ENCODE data around the gene ROBO3.

ROBO3 gene

DNA sequence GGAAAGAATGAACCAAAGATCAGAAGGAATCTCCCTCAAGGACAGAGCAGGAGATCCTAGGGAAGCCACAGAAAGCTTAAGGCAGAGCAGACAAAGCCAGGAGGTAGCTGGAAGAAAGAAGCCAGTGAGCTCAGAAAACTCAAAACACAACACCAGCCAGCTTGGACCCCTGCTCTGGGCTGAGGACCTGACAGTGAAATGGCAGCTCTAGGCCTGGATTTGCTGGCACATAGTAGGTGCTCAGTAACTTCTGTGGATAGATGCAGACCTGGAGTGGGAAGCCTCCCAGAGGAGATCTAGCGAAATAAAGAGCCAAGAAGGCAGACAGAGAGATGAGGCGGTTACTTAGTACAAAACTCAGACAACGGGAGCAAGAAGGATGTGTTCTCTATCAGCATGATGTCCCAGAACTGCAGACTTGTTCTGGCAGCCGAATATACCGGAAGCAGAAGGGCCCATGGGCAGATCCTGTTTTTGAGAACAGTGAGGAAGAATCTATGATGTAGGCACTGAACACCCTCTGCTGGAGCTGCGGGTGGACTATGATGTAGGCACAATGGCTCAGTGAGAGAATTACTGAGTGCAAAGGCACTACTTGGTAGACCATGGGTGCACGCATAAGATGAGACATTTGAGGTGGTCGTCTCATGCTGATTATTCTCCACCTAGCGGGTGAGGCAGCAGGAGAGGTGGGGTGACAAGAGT, 27.7 kb downstream of the ROBO3 start:
- no peak for DNase-seq (ENCODE audit: low read depth)

DNA sequence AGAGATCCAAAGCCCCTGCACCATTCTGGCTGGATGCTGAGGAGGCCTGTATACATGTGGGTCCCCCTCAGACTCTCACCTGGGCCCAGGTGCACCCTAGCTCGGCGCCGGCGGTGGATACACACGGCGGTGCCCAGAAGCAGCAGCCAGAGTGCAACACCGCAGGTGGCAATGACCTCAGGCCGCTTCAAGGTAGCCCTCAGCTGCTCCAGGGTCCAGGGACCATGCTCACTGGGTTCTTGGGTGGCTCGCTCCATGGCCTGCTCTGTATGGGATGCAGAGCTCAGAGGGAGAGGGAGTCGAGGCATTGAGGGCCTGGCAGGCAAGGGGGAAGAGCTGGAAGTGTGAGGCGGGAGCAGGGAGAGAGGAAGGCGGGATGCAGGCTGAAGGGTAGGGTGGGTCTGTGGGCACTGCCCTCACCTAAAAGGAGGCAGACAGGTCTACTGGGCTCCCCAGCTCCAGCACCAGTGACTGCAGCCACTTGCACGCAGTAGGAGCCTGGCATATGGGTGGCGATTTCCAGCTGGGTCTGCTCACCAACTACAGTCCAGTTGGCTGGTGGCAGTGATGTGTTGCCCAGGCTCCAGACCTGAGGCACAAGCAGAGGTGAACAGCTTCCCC, 28.7 kb downstream of the ROBO3 start:
- no peak for DNase-seq (ENCODE audit: low read depth)

DNA sequence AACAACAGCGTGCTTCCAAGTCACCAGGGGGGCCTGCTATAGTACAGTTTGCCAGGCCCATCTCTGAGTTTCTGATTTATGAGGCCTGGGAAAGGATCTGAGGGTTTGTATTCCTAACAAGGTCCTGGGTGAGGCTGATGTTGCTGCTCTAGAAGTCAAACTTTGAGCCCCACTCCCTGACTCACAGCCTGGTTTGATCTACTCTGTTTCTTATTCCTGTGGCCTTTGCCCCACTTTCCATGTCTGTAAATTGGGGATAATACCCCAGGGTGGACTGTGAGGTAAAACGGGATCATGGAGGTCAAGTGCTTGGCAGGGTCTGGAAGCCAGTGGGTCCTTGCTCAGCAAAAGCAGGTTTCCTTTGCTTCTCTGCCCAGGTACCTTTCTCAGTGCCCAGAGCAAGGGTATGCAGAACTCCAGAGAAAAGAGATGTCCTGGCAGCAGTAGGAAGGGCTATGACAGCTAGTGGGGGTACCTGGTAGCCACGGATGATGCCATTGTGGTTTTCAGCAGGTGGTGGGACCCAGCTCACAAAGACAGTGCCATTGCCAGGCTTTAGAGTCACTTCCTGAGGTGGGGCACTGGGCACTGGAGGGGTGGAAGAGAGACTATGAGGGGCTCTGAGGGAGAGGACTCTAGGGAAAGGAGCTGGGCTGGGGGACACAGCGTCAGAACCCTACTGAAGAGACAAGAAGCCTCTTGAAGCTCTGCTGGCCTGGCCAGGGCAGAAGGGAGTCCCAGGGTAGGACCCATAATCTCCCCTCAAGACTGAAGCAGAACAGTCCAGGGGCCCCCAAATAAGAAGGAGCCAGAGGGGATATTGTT, 29.6 kb downstream of the ROBO3 start:
- peak; percentile 39 for DNase-seq (ENCODE audit: low read depth)

DNA sequence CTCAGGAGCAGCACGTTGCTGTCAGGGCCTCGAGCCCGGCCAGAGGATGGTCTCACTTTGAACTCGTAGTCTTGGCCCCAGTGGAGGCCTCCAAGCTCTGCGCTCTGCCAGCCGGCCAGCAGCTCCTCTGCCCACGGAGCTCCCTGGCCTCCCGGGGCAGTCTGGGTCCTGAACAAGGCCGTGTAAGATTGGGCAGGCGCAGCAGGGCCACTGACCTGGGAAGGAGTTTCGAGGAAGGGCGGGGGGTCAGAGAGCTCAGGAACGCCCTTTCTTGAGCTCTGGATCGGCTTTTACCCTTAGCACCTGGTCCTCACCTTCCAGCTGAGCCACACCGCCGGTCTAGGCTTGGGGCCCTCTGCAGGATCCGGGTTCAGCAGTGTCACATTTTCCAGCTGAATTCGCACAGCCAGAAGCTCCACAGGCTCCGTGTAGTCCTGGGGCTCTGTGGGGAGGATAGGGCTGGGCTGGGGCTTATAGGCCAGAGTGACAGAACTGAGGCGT, 30.3 kb downstream of the ROBO3 start:
- DNase-seq (ENCODE audit: low read depth) = no peak

DNA sequence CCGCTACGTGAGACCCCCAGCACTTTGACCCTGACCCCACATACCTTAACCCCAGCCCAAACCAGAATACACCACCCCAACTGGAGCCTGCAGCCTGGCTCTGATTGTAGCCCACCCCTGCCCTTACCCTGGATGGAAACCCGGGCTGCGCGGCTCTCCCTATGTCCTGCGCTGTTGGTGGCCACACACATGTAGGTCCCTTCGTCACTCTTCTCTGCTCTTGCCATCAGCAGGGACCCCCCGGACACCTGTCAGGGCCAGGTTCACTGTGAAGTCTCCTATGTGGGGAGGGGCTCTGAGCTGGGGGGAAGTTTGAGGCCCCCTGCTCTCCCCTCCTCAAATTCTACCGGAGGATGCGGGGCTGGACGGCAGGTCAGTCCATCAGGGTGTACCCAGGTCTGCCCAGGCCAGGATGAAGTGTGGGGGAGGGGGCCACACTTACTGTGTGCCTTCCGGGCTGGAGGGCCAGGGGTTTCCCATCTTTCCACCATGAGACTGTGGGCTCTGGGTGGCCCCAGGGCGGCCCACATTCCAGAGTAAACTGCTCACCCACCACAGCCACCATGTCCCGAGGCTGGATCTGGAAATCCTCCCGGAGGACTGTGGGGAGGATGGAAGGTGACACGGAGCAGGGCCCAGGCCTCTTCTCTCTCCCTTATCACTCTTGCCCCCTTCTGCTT, 31.0 kb downstream of the ROBO3 start:
- peak; percentile 73 for DNase-seq (ENCODE audit: low read depth)

DNA sequence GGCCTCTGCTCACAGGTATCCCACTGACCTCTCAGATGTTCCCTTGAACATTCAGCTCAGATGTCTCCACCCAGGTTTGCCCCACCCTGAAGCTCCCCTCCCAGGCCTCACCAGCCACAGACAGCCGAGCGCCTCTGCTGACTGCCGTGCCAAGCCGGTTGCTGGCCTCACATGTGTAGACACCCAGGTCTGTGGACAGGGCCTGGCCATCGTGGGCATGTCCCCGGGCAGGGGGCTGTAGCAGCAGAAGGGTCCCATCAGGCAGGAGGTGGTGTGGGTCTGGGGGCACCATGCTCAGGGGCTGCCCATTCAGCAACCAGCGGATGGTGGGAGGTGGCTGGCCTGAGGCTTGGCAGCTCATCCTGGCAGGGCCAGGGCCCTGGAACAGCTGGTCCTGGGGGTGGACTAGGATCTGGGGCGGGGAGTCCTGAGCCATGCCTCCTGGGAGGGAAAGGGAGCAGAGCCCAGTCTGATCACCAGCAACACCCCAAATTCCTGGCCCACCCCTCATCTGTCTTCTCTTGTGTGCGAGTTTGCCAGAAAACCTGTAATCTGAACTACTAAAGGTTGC, 31.7 kb downstream of the ROBO3 start:
- no peak for DNase-seq (ENCODE audit: low read depth)

DNA sequence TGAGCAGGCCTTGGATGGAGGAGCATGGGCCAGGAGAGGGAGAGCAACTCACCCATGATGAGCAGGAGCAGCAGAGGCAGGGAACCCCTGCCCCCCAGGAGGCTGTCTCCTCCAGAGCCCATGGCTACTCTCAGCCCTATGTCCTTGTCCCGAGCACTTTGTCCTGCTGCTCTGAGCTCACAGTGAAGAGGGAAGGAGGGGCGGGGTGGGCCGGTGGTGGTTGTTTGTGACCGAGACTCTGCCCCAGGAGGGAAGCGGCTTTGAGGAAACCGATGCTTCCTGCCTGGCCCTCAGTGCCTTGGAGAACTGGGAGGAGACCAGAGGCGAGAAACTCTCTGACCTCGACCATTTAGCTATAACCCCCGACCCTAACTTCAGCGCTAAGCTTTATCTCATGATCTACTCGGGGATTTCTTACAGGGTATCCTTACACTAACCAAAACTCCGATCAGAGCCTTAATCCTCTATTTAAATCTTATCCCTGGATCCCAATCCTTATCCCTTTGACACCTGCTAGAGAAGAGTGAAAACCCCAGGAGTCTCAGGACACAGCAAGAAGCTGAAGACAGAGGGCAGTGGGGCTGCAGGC, 32.5 kb downstream of the ROBO3 start, which contains the start of gene ROBO4:
Gene ROBO4, minus strand, starts transcription at position 192 of the 589 bp plus-strand sequence. Its CDS starts 70 bp downstream, at position 122.
- no peak for DNase-seq (ENCODE audit: low read depth)

DNA sequence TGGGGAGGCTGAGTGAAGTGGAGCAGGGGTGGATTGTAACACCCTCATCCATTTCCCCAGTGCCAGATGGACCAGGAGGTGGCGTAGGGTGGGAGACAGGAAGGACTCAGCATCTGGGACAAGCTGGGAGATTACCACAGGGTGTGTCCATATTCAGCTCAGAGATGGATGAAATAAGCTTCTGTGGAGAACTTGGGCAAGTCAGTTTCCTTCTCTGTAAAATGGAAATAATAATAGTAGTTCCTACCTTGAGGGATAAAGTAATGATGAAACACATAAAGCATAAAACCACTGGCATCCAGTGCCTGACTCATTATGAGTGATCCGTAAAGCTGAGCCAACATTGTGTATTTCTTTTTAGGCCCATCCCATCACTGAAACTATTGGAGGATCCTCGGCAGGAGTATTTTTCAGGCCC, 33.0 kb downstream of the ROBO3 start:
- DNase-seq (ENCODE audit: low read depth) = peak; percentile 92

DNA sequence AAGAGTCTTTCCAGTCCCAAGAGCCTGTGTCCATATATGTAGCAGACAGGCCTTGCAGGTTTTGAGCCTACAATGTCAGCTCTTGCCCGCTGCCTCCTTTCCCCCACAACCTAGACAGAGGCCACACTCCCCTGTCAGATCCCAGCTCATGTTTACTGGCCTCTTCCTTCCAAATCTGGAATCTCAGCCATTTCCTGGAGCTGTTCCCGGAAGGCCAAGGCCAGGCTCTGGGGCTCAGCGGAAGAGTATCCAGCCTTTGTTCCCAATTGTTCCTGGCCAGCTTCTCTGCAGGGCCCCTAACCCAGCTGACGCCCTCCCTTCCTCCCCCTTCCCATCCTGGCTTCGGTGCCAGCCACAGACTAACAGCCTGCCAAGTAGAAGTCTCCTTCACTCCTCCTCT, 33.5 kb downstream of the ROBO3 start:
- DNase-seq (ENCODE audit: low read depth) = peak; percentile 87

DNA sequence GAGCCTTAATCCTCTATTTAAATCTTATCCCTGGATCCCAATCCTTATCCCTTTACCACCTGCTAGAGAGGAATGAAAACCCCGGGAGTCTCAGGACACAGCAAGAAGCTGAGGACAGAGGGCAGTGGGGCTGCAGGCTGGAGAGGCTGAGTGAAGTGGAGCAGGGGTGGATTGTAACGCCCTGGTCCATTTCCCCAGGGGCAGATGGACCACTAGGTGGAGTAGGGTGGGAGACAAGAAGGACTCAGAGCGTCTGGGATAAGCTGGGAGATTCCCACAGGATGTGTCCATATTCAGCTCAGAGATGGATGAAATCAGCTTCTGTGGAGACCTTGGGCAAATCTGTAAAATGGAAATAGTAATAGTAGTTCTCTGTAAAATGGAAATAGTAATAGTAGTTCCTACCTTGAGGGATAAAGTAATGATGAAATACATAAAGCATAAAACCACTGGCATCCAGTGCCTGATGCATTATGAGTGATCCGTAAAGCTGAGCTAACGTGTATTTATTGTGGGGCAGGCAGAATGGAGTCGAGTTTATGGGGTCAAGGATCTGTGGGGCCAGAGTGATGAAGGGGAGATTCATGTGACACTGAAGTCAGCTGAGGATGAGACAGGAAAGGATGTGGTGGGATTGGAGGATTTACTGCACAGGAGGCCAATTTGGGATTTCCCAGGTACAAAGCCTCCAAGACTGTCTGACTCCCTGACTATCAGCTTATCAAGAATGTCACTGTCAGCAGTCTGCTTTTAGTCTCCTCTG, 34.3 kb downstream of the ROBO3 start:
- DNase-seq (ENCODE audit: low read depth) = no peak

DNA sequence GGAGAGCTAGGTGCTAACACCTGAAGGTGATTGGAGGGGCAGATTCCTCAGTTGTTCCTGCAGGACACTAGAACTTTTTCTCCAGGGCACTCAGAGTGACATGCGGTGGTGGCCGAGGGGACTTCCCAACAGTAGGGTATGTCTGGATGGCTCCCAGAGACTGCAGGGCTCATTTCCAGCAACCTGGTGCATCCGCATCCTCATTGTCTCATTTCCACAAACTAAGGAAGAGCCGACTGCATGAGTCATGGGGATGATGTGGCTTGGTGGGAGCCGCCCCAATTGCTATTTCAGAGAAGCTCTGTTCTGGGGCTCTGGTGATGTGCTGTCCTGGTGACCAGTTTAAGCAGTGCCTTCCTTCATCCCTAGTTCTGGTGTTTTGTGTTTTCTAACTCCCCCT, 35.2 kb downstream of the ROBO3 start:
- peak; percentile 95 for DNase-seq (ENCODE audit: low read depth)

DNA sequence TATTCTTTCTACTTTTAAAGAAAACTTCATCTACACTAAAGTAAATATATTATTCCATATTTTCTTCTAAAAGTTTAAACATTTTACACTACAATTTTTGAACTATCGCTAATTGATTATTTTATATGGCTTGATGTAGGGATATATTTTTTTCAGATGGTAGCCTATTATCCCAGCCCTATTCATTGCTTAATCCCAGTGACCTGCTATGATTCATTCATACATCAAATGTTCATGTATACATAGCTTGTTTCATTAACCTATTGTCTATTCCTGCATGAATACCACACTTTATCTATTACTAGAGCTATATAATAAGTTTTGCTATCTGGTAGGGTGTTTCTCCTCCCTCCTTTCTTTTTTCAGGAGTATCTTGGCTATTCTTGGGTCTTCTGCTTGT, 37.4 kb downstream of the ROBO3 start:
- no peak for DNase-seq (ENCODE audit: low read depth)

DNA sequence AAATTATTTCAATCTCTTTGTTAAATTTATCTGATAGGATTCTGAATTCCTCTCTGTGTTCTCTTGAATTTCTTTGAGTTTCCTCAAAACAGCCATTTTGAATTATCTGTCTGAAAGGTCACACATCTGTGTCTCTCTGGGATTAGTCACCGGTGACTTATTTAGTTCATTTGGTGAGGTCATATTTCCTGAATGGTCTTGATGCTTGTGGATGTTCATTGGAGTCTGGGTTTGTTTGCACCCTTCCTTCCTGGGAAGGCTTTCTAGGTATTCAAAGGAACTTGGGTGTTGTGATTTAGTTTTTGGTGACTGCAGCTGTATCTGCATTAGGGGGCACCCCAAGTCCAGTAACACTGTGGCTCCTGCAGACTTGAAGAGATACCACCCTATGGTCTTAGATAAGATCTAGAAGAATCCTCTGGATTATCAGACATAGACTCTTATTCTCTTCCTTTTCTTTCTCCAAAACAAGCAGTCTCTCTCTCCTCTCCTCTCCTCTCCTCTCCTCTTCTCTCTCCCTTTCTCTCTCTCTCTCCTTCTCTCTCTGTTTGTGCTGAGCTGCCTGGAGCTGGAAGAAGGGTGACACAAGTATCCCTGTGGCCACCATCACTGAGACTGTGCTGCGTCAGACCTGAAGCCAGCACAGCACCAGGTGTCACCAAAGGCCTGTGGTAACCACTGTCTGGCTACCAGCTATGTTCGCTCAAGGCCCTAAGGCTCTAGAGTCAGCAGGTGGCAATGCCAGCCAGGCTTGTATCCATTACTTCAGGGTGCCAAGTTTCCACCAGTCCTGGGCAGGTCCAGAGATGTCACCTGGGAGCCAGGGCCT, 50.5 kb downstream of the ROBO3 start:
- DNase-seq (ENCODE audit: low read depth) = peak; percentile 60

DNA sequence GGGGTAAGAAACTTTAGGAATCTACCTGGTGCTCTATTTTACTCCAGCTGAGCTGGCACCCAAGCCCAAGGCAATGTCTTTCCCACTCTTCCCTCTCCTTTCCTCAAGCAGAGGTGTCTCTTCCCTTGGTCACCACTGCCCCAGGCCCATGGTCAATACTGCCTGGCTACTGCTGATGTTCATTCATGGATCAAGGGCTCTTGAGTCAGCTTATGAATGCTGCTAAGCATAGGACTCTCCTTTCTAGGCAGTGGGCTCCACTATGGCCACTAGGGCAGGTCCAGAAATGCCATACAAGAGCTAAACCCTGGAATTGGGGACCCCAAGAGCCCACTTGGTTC, 51.1 kb downstream of the ROBO3 start:
- no peak for DNase-seq (ENCODE audit: low read depth)

DNA sequence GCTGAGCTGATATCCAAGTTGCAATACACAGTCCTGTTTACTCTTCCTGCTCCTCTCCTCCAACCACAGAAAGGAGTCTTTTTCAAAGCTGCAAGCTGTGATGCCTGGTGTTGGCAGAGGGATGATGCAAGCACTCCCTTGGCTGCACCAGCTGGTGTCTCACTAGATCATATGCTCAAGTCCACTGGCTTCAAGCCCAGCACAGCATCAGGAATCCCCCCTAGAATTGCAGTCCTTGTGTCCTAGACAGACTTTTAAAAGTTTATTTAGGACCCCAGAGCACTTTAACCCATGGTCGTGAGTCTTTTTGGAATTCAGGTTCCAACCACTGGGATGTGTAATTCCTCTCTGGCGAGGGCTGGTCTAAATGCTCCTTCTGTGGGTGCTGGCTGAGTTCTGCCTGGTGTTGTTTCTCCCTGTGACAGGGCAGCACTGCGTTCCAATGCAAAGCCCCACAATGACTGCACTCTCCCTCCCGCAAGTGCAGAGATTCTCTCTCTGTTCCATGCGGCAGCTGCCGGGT, 51.9 kb downstream of the ROBO3 start:
- DNase-seq (ENCODE audit: low read depth) = no peak

DNA sequence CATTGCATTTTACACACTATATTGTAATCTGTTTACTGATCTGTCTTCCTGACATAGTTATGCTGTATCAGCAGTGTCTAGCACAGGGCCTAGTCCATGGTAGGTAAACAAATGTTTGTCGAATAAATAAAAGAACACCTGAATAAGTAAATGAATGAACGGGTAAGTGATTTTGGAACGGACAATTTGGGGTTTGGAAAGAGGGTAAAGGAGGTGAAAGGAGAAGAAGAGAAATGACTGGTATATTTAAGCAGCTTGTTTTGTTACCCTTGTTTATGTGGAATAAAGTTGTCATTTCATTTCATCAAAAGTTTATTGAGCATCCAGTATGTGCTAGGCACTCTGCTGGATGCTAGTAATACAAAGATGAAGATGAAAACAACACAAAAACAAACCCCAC, 53.7 kb downstream of the ROBO3 start, which contains the start of gene HEPN1:
Gene HEPN1, plus strand, starts transcription at position 301 of the 400 bp plus-strand sequence.
- no peak for DNase-seq (ENCODE audit: low read depth)

DNA sequence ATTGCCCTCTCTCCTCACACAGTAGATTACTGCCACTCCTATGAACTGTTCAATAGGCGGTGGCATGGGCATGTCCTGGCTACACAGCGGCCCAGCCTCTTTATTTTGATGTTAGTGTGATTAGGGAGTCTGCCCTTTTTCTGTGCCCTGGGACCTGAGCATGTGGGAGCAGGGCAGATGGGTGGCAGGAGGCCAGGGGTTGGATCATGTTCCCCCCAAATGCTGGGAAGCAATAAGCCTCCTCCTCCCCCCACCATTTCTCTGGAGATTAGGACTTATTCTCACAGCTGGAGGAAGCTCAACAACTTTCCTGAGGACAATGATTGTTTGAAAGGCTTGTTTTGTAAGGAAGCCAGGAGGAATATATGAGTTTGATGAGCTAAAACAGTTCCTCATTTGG, 54.7 kb downstream of the ROBO3 start:
- no peak for DNase-seq (ENCODE audit: low read depth)

DNA sequence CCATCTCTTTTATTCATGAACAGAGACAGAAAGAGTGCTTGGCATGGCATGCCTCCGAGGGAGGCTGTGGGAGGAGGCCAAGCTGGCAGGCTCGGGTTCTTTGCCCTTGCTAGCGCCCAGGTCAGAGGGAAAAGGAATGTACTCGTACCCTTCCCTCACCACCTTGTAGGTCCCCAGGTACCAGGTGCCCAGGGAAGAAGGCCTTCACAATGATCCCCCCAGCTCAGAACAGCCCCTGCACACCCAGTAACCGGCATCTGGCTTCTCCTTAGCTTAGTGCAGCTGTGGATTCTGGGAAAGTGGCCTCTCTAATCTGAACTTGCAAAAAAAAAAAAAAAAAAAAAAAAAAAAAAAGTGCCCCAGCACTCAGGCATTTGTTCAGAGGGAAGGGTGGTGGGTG, 55.1 kb downstream of the ROBO3 start:
- DNase-seq (ENCODE audit: low read depth) = no peak

DNA sequence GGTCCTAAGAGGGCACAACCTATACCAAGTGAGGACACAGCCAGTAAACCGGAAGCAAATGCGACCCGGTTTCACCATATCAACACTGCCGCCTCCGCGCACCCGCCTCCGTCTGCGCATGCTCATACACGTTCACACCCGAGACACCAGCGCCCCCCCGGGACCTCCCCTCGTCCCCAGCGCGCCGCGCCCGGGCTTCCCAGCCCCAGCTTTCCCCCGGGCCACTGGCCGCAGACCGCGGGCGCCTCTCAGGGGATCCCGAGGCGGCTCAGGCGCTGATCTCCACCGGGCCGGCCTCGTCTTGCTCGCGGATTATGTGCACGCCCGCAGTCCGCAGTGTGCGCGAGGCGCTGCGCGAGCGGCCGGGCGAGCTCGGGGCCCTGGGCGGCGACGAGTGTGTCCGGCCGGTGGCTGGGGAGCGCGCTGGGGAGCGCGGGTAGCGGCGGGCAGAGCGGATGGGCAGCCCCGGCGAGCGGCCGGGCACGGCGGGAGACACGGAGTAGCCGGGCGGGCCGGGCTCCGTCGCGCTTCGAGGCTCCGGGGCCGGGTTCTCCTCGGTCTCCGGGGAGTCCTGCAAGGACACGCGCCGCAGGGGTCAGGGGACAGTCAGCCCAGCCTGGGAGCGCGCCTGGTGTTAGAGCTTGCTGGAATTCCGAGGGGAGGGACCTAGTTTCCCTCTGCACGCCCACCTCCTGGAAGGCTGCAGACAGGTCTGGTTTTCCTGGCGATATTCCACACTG, 55.8 kb downstream of the ROBO3 start:
- peak; percentile 70 for DNase-seq (ENCODE audit: low read depth)
